ENCODE data around the gene PICALM. TPM values are rescaled to one million over a fixed set of nuclear protein-coding genes. Genes with fewer than 3 reads are reported as not detected.

The PICALM gene
- total and polyA plus RNA-seq, 3 donors from 2014 or later, result 156 to 237 (median 217) TPM

DNA sequence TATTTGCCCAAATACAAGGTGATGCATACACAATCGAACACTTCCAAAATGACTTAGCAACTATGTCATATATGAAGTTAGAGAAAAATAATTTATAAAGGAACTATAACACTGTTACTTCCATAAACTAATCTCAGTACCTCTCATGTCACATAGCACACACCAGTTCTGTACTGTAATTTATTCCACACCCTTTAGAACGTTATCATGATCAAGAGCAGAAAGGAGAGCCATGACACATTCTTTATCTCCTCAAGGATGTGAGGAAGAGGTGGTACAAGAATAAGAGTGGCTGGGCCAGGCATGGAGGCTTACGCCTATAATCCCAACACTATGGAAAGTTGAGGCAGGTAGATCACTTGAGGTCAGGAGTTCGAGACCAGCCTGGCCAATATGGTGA, 31.1 kb downstream of the PICALM start:
- WGBS, 2 donors, result 93 to 95% methylated on average over 4 of the region's 4 CpGs
- no peak for TF ChIP-seq POLR2A (IDR thresholded peaks at IDR 0.05)
- no peak for TF ChIP-seq CTCF (IDR thresholded peaks at IDR 0.05)
- no peak overlapping the region for H3K4me3 ChIP-seq
- peaks cover 28% of the 10 kb centered on the region for H3K4me1 ChIP-seq
- no peaks in the 10 kb centered on the region for H3K9me3 ChIP-seq
- H3K36me3 ChIP-seq (ENCODE audit: low read depth, missing control alignments), result no peaks in the 10 kb centered on the region
- H3K27ac ChIP-seq, result no peak overlapping the region
- H3K27me3 ChIP-seq, result no peaks in the 10 kb centered on the region
- DNase-seq, result no peak
- intact Hi-C loops (cut with DNase I; ENCODE audit: low total_unique reads), result no loop called here

- H3K9me3 ChIP-seq, result no peaks in the 10 kb centered on the region
- no peak for TF ChIP-seq POLR2A (IDR thresholded peaks at IDR 0.05)
- TF ChIP-seq CTCF (IDR thresholded peaks at IDR 0.05), result no peak
- H3K4me1 ChIP-seq, result peaks cover 17% of the 10 kb centered on the region
- WGBS, 2 donors, result 88 to 90% methylated on average over 2 of the region's 2 CpGs
- no peak overlapping the region for H3K4me3 ChIP-seq
- intact Hi-C loops (cut with DNase I; ENCODE audit: low total_unique reads), result no loop called here
- H3K36me3 ChIP-seq (ENCODE audit: low read depth, missing control alignments), result no peaks in the 10 kb centered on the region
- H3K27ac ChIP-seq, result no peak overlapping the region
- DNase-seq, result no peak
- no peaks in the 10 kb centered on the region for H3K27me3 ChIP-seq
These were observed 33.0 kb downstream of the PICALM start for GRCh38 chr11:86035920-86036319.

GRCh38 chr11:86035164-86035563, 33.7 kb downstream of the PICALM start:
- intact Hi-C loops (cut with DNase I; ENCODE audit: low total_unique reads), result no loop called here
- no peak for DNase-seq

GRCh38 chr11:86034710-86035109, 34.2 kb downstream of the PICALM start:
- TF ChIP-seq CTCF (IDR thresholded peaks at IDR 0.05) (no peak), POLR2A (IDR thresholded peaks at IDR 0.05) (no peak)

More at GRCh38 chr11:86035164-86035563, 33.7 kb downstream of the PICALM start:
- Histone ChIP-seq H3K36me3 (ENCODE audit: low read depth, missing control alignments) (no peaks in the 10 kb centered on the region), H3K27me3 (no peaks in the 10 kb centered on the region), H3K4me1 (peaks cover 17% of the 10 kb centered on the region), H3K27ac (no peak overlapping the region), H3K4me3 (no peak overlapping the region), H3K9me3 (no peaks in the 10 kb centered on the region)
- WGBS, 2 donors, result 61 to 74% methylated on average over 1 of the region's 1 CpG
- no peak for TF ChIP-seq CTCF (IDR thresholded peaks at IDR 0.05)

GRCh38 chr11:86021377-86021776, 47.5 kb downstream of the PICALM start:
- Histone ChIP-seq H3K4me1 (no peaks in the 10 kb centered on the region), H3K36me3 (ENCODE audit: low read depth, missing control alignments) (no peaks in the 10 kb centered on the region), H3K4me3 (no peak overlapping the region), H3K9me3 (no peaks in the 10 kb centered on the region), H3K27ac (no peak overlapping the region), H3K27me3 (no peaks in the 10 kb centered on the region)
- 83 to 94% methylated on average over 3 of the region's 3 CpGs for WGBS, 2 donors
- intact Hi-C loops (cut with DNase I; ENCODE audit: low total_unique reads), result no loop called here
- no peak for DNase-seq
- no peak for TF ChIP-seq POLR2A (IDR thresholded peaks at IDR 0.05)
- no peak for TF ChIP-seq CTCF (IDR thresholded peaks at IDR 0.05)

More at GRCh38 chr11:86034710-86035109, 34.2 kb downstream of the PICALM start:
- Histone ChIP-seq H3K9me3 (no peaks in the 10 kb centered on the region), H3K4me1 (peaks cover 17% of the 10 kb centered on the region), H3K36me3 (ENCODE audit: low read depth, missing control alignments) (no peaks in the 10 kb centered on the region), H3K27me3 (no peaks in the 10 kb centered on the region), H3K4me3 (no peak overlapping the region), H3K27ac (no peak overlapping the region)
- WGBS, 2 donors, result 73 to 75% methylated on average over 2 of the region's 2 CpGs
- no peak for DNase-seq
- intact Hi-C loops (cut with DNase I; ENCODE audit: low total_unique reads), result no loop called here

All from testis (tissue), 3 donors.